AG09309 (cell line): Measurements from ENCODE around the gene KIF21B.

Experiments used
- DNase-seq: peaks from one replicate; pipeline ENCODE4 v3.0.0-alpha.2; 2010; ENCODE audit warnings: low read depth
- H3K4me3 ChIP-seq: 2 replicates; pipeline ENCODE4 v1.5.1; 2011; ENCODE audit warnings: mild to moderate bottlenecking, low read depth, low read length, moderate library complexity; ENCODE audit not compliant: control insufficient read depth
- CTCF ChIP-seq: IDR thresholded peaks from 2 replicates; pipeline ENCODE4 v1.5.1; 2011; ENCODE audit warnings: mild to moderate bottlenecking, low read depth, low read length, inconsistent platforms; ENCODE audit not compliant: insufficient read depth, control insufficient read depth; ENCODE audit errors: missing control alignments

The KIF21B gene, protein sequence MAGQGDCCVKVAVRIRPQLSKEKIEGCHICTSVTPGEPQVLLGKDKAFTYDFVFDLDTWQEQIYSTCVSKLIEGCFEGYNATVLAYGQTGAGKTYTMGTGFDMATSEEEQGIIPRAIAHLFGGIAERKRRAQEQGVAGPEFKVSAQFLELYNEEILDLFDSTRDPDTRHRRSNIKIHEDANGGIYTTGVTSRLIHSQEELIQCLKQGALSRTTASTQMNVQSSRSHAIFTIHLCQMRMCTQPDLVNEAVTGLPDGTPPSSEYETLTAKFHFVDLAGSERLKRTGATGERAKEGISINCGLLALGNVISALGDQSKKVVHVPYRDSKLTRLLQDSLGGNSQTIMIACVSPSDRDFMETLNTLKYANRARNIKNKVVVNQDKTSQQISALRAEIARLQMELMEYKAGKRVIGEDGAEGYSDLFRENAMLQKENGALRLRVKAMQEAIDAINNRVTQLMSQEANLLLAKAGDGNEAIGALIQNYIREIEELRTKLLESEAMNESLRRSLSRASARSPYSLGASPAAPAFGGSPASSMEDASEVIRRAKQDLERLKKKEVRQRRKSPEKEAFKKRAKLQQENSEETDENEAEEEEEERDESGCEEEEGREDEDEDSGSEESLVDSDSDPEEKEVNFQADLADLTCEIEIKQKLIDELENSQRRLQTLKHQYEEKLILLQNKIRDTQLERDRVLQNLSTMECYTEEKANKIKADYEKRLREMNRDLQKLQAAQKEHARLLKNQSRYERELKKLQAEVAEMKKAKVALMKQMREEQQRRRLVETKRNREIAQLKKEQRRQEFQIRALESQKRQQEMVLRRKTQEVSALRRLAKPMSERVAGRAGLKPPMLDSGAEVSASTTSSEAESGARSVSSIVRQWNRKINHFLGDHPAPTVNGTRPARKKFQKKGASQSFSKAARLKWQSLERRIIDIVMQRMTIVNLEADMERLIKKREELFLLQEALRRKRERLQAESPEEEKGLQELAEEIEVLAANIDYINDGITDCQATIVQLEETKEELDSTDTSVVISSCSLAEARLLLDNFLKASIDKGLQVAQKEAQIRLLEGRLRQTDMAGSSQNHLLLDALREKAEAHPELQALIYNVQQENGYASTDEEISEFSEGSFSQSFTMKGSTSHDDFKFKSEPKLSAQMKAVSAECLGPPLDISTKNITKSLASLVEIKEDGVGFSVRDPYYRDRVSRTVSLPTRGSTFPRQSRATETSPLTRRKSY (N-terminal part only)

GRCh38 chr1:201023517-201023902 lies at the start of gene KIF21B:
Gene KIF21B, minus strand, starts transcription at chr1:201023714. Its CDS starts 331 bp downstream, at chr1:201023383.
- peak within 1 kb of the TSS; percentile 33 for H3K4me3 ChIP-seq
- DNase-seq = no peak
- no peak for TF ChIP-seq CTCF

GRCh38 chr1:201072922-201073321 lies 49.4 kb upstream of the KIF21B start:
- no peak for DNase-seq
- no peak for TF ChIP-seq CTCF
- no peak overlapping the region for H3K4me3 ChIP-seq

DNA sequence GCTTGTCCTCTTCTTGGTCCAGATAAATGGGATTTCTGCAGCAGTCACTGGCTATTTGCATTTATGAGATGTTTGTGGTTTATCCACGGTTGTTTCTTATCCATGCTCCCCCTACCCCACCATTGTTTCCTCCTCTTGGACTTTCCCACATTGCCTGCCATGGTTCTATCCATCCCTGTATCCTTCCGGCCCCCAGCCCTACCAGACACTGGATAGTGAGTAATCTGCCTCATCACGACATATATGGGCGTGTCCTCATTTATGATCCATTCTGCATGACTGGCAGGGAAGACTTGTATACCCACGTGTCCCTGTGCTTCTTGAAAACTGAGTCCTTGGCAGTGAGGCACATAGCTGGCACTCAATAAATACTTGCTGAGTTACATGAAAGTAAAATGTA lies 48.6 kb upstream of the KIF21B start:
- no peak for DNase-seq
- no peak for TF ChIP-seq CTCF
- no peak overlapping the region for H3K4me3 ChIP-seq

GRCh38 chr1:201069636-201070035 lies 46.1 kb upstream of the KIF21B start:
- DNase-seq = no peak
- H3K4me3 ChIP-seq = no peak overlapping the region
- no peak for TF ChIP-seq CTCF

DNA sequence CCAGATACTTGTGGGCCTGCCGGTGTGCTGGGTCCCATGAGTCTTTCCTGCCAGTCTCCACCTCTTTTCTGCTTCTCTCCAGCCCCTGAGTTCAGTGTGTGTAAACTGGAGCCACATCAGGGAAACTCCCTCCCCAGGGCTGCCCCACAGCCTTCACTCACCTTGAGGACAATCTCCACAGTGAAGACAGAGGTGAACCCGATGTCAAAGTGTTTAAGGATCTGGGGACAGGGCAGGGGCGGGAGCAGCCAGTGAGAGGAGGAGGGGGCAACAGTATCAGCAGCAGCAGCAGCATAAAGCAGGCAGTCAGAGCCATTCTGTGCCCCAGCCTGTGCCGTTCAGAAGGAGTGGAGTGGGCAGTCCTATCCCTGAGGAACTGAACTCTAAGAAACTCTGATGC lies 45.5 kb upstream of the KIF21B start:
- TF ChIP-seq CTCF = no peak

GRCh38 chr1:201066986-201067385 lies 43.5 kb upstream of the KIF21B start:
- TF ChIP-seq CTCF = no peak
- DNase-seq = no peak
- no peak overlapping the region for H3K4me3 ChIP-seq

More for the DNA sequence above, 45.5 kb upstream of the KIF21B start:
- H3K4me3 ChIP-seq = no peak overlapping the region
- DNase-seq = no peak
